HK-2 (cell line): ENCODE results near the gene C1orf21.
"Not testable (repeated sequence)": the region's sequence is repeated elsewhere in the genome, so short reads cannot be mapped to it uniquely, and the experiment has no call there.

Source experiments
- DNase-seq: peaks from one replicate; pipeline ENCODE4 v3.0.0-alpha.2; 2018; ENCODE audit not compliant: unreplicated experiment

C1orf21 gene

DNA sequence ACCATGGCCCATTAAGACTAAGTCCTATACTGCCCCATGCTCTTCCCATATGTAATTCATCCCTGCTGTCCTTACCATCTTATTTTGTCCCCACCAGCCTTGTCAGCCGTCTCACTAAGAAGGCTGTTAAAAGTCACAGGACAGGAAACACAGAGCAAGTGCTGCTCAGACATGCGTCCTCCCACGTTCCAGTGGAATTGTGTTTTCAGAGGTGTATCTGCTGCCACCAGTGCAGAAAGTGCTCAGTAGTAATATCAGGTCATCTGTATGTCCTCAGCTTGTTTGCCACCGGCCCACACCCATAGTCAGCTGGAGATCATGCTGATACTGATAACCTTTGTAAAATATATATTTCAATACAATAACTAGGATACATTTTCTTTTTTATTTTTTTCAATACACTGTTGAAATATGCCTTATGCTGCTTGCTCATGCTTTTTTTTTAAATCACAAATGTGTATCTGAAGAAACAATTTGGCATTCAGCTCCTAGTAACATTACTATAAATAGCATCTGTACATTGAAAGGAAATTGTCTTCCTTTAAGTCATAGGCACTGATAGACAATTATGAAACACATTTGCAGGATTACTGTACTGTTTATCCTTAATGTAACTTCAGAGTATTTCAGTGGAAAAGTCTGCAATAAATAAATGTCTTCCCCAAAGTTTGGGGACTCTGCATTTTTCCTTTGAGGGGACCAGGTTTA lies 211.0 kb downstream of the C1orf21 start:
- no peak for DNase-seq

DNA sequence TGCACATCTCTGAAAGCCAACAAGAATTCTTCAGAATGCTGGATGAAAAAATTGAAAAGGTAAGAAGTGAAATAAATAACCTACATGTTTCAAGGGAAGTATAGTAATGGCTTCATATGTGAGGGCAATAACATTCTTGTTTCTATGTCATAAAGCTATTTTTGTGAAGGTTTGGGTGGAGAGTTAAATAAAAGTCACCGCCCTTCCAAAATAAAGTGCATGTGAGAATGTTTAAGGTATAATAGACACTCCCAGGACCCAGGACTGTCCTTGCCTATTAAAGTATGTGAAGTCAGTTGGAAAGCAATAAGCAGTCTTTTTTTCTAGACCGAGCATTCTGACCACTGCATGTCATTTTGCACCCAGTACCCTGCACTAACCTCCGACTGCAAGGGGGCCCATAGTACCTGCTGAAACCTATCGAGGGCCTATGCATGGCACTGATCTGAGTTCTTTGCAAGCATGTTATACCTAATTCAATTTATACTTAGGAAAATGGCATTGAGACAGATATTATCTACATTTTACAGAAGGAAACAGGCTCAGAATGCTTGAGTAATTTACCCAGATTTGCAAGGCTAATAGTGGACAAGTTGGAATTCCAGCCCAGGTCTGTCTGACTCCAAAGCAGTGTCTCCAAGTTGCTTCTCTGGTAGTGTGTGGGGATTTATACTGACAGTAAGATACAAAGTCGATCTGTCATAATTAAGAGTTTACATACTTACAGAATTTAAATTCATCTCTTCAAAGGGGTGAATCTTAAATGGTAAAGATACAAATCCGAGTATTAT lies 211.8 kb downstream of the C1orf21 start:
- no peak for DNase-seq

DNA sequence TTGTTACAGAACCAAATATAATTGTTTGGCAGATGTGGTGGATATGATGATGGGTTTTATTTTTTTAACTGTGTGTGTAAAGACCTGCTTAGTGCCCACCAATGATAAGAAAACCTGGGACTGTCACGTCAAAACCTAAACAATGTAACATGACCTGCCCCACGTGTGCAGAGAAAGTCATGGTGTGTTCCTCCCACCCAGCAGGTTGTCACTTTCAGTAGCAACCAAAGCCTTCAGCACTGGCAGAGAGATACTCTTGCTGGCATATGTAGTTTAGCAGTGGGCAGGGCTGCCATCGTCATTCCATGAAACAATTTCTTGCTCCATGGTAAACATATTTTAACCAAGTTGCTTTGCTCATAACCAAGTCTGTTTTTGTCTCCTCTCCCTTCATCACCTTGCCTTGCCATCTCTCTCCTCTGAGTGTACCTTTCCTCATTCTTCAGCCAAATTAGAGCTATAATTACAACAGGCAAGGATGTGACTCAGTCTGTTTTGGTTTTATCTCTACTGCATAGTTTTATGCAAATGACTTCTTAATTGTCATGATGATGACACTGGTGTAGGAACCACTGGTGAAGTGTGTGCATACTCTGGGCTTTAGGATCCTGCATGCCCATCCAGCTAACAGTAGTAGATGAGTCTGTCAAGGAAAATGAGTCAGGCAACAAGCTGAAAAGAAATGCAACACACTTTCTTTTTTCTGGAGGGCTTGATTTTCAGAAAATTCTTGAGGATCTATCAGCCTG lies 217.5 kb downstream of the C1orf21 start:
- DNase-seq, result no peak

DNA sequence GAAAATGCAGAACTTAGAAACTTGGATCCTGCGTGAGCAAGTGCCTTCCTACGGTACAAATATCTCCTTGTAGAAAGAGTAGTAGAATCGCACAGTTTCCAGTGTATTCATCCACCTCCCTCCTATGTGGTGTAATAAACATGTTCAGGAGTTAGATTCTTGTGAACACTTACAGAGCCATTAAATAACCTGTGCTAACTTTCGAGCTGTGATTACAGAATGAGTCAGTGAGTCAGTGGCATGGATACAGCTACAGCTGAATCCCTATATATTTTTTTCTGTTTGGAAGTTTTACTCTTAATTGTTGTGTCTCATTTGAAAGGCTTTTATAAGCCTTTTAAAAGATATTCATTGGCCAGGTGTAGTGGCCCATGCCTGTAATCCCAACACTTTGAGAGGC lies 219.1 kb downstream of the C1orf21 start:
- DNase-seq, result no peak

DNA sequence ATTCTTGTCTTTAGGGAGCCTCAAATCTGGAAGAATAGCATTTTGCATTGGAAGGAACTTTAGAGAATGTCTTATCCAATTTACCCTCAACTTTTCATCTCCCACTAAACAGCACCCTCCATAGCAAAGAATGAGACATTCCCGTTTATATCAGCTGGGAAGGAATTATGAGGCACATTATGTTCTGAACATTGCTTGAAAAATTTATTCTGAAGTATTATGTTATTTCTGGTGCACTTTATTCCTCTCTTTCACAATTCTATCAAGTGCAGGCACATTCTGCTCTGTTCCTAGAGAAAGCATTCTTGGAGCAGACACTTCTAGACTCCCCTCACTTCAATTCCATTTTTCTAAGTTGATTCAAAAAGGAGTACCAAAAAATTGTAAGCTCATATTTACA lies 220.0 kb downstream of the C1orf21 start:
- no peak for DNase-seq

DNA sequence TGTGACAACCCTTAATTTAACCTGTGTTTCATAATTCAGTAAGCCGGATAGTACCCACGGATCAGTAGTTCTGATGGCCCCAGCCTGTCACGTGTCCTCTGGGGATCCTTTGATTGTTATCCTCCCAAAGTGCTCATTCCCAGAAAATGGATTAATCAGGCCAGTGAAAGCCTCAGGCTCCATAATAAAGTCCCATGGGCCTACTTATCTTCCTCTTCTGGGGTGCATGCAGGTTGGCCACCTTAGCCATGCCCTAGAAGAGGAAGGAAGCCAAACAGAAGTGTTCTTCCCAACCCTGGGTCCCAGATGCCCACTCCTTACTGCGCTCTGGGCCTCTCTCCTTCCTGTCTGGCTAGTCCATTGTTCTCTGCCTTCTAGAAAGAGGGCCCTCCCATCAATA lies 221.8 kb downstream of the C1orf21 start:
- DNase-seq, result no peak

DNA sequence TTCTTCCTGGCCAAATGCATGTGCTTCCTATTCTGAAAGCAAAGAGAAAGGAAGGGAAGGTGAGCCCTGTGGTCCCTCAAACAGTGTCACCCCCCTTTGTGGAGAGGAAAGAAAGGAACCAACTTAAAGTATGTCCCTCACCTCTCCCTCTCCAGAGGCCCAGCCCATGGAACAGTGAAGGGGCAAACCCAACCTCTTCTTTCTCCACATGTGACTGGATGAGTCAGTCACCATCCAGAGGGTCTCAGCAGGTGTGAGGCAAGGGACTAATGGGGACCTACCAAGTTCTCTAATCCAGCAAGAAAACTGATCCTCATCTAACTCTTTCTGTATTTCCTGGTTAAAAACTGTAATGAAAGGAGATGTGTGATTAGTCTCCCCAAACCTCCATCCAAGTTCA lies 222.2 kb downstream of the C1orf21 start:
- no peak for DNase-seq

DNA sequence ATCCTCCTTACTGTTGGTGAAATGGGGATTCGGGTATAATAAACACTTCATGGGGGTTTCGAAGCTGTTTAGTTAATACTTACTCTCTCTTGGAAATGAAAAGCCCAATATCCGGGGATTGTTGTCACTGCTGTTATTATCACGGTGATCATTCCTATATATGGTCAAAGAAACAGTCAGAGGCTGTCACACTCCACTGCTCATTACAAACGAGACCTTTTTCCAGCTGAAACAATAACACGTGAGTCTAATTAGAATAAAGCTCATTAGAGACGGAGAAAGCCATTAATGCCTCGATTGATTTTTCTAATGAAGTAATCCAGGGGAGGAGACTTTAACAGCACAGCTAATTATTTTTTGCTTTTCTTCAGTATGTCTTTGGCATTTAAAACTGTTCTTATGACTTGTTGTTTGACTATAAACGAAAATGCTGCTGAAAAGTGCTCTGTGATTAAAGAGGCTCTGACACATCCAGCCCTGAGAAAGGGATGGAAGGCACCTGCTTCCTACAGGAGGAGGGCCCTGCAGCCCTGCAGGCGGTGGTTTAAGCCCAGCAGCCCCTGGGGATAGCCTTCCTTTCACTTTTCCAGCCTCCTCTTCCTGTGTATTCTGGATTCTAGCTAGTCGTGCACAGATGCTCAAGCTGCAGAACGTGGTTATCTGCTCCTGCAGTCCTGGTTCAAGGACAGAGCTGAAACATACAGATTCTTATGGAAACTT lies 224.2 kb downstream of the C1orf21 start:
- DNase-seq, result no peak

DNA sequence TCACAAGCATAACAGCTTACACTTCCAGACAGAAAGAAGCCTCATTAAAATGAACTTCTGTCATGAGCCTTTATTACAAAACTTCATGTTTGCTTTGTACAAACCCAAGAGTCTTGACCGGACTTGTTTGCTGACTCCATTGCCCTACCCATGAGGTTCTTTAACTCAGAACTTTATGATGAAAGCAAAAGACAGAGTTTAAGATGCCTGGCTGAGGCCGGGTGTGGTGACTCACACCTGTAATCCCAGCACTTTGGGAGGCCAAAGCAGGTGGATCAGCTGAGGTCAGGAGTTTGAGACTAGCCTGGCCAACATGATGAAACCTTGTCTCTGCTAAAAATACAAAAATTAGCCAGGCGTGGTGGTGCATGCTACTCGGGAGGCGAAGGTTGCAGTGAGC lies 225.4 kb downstream of the C1orf21 start:
- DNase-seq, result not testable (repeated sequence)

DNA sequence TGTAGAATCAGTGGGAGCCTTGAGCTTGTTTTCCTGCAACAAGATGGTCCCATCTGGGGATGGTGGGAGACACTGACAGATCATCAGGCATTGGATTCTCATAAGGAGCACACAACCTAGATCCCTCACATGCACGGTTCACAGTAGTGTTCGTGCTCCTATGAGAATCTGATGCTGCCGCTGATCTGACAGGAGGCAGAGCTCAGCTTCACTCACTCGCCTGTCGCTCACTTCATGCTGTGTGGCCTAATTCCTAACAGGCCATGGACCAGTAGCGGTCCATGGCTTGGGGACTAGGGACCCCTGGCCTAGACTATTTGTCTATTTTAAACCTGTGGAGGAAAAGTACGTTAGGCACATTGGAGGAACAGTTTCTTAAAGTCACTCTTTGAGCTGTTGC lies 227.8 kb downstream of the C1orf21 start:
- no peak for DNase-seq

DNA sequence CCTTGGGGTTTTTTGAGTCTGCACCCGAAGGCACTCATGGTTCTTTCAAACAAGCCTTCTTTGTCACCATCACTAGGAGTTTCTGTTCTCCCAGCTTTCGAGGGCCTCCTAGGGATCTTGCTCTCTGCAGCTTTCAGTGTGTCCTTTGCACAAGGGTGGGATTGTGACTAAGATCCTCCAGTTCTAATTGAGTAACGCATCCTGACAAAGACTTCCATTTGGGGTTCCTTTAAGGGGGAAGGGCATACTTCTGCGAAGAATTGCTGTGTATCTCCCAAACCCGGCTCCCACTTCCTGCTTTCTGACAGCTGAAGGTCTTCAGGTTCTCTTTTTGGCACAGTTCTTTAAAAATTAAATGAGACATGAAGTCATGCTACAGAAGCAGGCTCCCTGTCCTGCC lies 228.5 kb downstream of the C1orf21 start:
- no peak for DNase-seq

DNA sequence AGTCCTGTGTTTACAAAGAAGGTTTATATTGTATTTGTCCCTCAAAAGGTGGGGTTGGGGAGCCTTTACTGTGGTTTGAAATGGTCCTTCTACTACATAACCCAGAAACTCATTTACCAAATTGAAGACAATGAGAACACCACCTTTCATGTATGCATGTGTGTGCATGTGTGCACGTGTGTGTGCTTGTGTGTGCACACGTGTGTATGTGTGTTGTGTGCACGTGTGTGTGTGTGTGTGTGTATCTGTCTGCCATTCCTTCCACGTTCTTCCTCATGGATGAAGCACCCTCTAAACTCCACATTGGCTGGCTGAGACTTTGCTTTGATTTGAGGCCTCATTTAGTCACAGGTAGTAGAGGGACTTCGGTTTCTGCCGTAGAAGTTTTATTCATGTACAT lies 229.7 kb downstream of the C1orf21 start:
- no peak for DNase-seq

DNA sequence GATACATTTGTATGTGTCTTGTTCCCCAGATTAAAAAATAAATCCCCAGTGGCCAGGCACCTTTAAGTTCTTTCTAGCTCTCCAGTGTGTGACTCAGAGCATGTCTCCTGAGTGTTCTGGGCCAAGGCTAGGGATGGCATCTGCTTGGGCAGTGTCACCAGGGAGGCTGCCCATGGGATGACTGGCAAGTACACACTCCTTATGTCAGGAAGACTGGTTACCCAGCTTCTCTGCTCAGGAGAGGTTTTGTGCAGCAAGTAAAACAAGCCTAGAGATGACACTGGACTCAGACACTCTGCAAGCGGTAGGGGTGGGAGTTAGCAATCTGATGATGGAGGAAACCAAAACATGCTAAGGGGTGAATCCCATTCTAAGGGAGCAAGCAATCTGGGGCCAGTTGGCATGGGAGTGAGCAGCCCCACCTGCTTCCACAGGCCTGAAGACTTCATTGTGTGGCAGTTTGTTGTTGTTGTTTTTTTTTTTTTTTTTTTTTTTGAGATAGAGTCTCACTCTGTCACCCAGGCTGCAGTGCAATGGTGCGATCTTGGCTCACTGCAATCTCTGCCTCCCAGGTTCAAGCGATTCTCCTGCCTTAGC lies 230.7 kb downstream of the C1orf21 start:
- DNase-seq, result no peak

DNA sequence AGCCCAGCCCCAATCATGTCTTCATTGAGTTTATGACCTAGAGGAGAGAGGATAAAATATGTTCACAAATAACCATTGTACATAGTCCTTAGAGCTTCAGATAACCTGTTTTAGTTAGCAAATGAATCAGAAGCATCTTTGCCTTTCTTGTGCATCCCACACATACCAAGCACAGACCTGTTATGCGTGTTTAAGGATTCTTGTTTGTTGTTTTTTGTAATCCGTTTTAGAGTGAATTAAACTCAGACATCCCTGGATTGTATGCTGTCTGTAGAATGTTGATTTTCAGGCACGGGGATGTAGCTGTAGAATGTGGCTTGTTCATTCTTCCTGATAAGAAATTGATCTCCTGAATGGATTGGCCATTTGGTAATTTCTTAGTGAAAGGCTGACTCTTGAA lies 232.0 kb downstream of the C1orf21 start:
- no peak for DNase-seq

DNA sequence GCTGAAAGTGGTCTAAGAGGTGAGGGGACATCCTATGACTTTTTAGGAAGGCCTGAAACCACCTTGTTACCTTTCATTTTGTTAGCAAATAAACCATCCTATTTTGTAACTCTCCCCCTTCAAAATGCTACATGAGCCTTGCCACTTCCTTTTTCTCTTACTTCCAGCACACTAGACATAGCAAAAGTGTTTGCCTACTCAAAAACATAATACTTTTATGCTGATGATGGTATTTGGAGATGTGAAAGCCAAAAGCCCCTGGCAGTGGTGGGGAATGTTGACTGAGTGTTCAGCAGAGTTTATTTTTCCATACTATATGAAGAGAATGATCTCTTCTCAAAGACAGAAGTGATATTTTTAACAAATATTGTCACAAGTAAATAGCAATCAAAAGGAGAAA lies 233.6 kb downstream of the C1orf21 start:
- no peak for DNase-seq

DNA sequence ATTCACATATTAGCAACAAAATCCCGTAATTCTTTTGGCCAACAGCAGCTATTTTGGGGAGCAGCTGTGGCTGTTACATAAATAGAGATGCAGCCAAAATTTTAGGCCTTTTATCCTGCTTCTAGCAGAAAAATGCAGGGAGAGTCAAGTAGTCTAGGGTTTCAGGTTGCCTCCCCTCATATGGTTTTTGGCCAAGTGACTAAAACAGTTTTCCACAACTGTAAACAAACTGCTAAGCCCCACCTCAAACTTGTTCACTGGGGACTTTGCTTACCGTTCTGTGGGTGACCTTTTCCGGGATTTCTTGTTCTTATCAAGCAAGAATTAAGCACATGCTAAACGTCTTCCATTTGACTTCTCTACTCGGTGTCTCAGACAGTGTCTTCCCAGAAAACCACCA lies 234.4 kb downstream of the C1orf21 start:
- no peak for DNase-seq

DNA sequence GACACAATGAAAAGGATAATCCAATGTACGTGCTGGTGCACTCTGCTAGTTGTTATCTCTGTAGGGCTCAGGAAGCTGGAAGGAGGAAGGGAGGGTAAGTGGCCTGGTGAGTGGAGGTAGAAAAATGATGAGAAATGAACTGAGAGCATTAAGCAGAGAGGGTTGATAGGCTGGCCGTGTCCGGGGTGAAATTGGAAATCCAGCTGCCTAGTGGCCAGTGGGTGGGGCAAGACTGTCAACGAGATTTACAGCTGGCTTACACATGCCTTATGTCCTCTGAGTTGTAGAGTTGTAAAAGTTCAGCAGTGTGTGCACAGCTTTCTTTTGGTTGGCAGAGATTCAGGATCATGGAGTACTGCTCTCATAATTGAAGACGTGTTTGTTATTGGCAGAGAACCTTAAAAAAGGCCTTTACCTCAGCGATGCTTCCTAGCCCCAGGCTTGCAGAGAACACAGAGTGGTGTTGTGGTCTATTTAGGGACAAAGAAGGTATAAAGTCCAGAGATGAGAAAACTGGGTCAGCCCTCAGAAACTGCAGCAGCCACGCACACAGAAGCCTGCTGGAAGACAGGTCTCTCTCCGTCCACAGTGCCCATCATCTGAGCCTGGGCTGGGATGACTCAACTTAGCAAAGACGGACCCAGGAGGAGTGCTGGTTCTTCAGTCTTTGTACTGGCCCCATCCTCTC lies 235.5 kb downstream of the C1orf21 start:
- no peak for DNase-seq

DNA sequence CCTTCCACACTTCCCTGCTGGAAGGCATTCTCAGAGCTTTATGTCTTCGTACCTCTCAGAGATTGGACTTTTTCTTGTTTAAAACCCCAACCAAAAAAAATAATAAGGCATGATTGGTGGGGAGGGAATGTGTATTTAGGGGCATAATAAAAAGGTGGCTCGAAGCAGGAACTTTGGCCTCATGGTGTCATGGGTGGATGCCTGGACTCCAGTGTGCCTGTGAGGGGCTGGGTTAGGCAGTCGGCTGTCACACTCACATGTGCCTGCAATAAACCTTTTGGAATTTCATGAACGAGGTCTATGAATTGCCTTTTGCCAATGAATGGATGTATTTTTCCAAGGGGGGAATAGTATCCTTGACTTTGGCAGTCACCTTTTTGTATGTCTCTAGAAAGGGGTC lies 236.6 kb downstream of the C1orf21 start:
- DNase-seq, result no peak

DNA sequence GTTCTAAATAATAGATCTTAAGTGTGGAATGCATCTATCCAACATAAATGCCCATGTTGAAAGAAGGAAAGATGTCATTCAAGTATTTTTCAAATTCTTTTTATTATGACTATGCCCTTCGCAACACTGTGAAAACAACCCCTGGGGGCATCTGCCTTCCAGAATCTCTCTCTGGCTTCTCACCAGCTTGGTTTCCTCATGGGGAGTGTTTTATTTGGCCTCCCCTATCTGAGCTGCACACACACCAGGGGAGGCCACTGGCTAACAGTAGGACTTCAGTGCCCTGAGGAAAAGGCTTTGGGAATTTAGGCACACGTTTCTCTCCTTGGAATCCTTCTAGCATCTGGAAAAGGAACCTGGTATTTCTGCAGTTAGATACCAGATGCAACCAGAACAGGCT lies 237.2 kb downstream of the C1orf21 start:
- DNase-seq, result no peak

DNA sequence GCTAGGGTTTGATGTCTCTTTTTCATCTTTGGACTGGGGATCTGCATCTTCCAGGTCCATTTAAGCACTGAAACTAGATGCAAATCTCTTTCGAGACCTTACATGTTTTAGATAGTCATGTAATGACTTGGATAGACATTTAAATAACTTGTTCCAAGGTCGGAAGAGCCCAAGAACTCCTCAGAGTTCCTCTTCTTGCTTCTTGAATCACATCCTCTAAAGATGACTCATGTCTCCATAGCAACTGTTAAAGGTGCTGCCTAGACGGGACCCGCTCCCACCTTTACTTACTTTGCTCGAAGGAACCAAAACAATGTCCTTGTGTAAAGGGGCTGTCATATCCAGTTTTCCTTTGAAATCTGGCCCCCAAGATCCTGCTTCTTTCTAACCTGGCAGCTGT lies 237.8 kb downstream of the C1orf21 start:
- no peak for DNase-seq

DNA sequence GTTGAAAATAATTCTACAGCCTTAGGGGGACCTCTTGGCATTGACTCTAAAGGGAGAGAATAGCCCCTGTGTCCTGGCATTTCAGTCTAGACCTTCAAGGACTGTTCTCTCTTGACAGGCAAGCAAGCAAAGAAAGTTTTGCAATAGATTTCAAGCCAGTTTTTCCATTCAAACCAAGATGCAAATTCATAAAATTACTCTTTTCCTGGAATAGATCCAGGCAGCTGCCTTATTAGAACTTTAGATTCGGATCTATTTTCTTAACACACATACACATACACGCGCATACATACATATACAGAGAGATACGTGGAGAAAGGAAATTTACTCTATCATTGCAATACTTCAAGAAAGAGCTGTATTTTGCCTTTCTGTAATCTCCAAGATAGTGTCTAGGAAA lies 238.4 kb downstream of the C1orf21 start:
- DNase-seq, result no peak
